ENCODE measurements around the gene GPR137B. TPM values are rescaled to one million over a fixed set of nuclear protein-coding genes. Genes with fewer than 3 reads are reported as not detected.

Gene GPR137B
- total RNA-seq, 4 donors from 2014 or later = 0.29 to 15.1 (median 11.2) TPM

- Histone ChIP-seq H3K9me3 (no peaks in the 10 kb centered on the region), H3K27ac (no peak overlapping the region), H3K27me3 (no peaks in the 10 kb centered on the region), H3K36me3 (no peaks in the 10 kb centered on the region), H3K4me3 (no peak overlapping the region), H3K4me1 (no peaks in the 10 kb centered on the region)
- no peak for DNase-seq
- TF ChIP-seq POLR2A (IDR thresholded peaks at IDR 0.05) (no peak), CTCF (IDR thresholded peaks at IDR 0.05) (no peak)
- intact Hi-C loops (cut with DNase I; ENCODE audit: low total_unique reads) = no loop called here
Measured at GRCh38 chr1:236193184-236193583, 50.8 kb downstream of the GPR137B start.

- H3K4me1 ChIP-seq = no peaks in the 10 kb centered on the region
- no peaks in the 10 kb centered on the region for H3K36me3 ChIP-seq
- H3K27ac ChIP-seq = no peak overlapping the region
- no peak overlapping the region for H3K4me3 ChIP-seq
- H3K9me3 ChIP-seq = peaks cover 3 to 14% of the 10 kb centered on the region in 2 donors
- intact Hi-C loops (cut with DNase I; ENCODE audit: low total_unique reads) = no loop called here
- H3K27me3 ChIP-seq = no peaks in the 10 kb centered on the region
- no peak for DNase-seq
- no peak for TF ChIP-seq CTCF (IDR thresholded peaks at IDR 0.05)
- TF ChIP-seq POLR2A (IDR thresholded peaks at IDR 0.05) = no peak
Measured at GRCh38 chr1:236200925-236201324, 58.6 kb downstream of the GPR137B start.

GRCh38 chr1:236201786-236202185 lies 59.4 kb downstream of the GPR137B start:
- no peak for DNase-seq
- TF ChIP-seq CTCF (IDR thresholded peaks at IDR 0.05) (no peak), POLR2A (IDR thresholded peaks at IDR 0.05) (no peak)
- H3K9me3 ChIP-seq = peaks cover 3 to 14% of the 10 kb centered on the region in 2 donors
- no peaks in the 10 kb centered on the region for H3K36me3 ChIP-seq
- no peak overlapping the region for H3K27ac ChIP-seq
- no peak overlapping the region for H3K4me3 ChIP-seq
- no peaks in the 10 kb centered on the region for H3K27me3 ChIP-seq
- intact Hi-C loops (cut with DNase I; ENCODE audit: low total_unique reads) = no loop called here
- H3K4me1 ChIP-seq = no peaks in the 10 kb centered on the region

- Histone ChIP-seq H3K4me3 (no peak overlapping the region), H3K27me3 (no peaks in the 10 kb centered on the region), H3K4me1 (no peaks in the 10 kb centered on the region), H3K36me3 (no peaks in the 10 kb centered on the region), H3K9me3 (peaks cover 3 to 14% of the 10 kb centered on the region in 2 donors), H3K27ac (no peak overlapping the region)
- TF ChIP-seq POLR2A (IDR thresholded peaks at IDR 0.05) (no peak), CTCF (IDR thresholded peaks at IDR 0.05) (no peak)
- DNase-seq = no peak
- intact Hi-C loops (cut with DNase I; ENCODE audit: low total_unique reads) = no loop called here
Measured at GRCh38 chr1:236204039-236204438, 61.7 kb downstream of the GPR137B start.

- no peak for TF ChIP-seq POLR2A (IDR thresholded peaks at IDR 0.05)
- no peak for TF ChIP-seq CTCF (IDR thresholded peaks at IDR 0.05)
- no peak for DNase-seq
- Histone ChIP-seq H3K4me1 (no peaks in the 10 kb centered on the region), H3K27ac (no peak overlapping the region), H3K4me3 (no peak overlapping the region), H3K9me3 (peaks cover 3 to 14% of the 10 kb centered on the region in 2 donors), H3K27me3 (no peaks in the 10 kb centered on the region), H3K36me3 (no peaks in the 10 kb centered on the region)
- intact Hi-C loops (cut with DNase I; ENCODE audit: low total_unique reads) = no loop called here
Measured at GRCh38 chr1:236204656-236205055, 62.3 kb downstream of the GPR137B start.
